Stimulated activated CD8-positive, alpha-beta memory T cell treated with anti-CD3 and anti-CD28 coated beads, Interleukin-12 subunit alpha, Interleukin-12 subunit beta, amount 100 ng/mL, for 24 hours (primary cell): ENCODE results near the gene MPI.
A peak's percentile ranks its signal among the peaks of the same experiment; 100 is the strongest.

Source experiments
- DNase-seq: peaks from one replicate; pipeline ENCODE4 v3.0.0-alpha.2; 2020; ENCODE audit errors: extremely low read depth

MPI gene

GRCh38 chr15:74889883-74890664 lies at the start of gene MPI:
Gene MPI, plus strand, starts transcription at chr15:74890042. Its CDS starts 32 bp downstream, at chr15:74890074.
- DNase-seq, result peak; percentile 67

- DNase-seq, result no peak
These were observed 48.7 kb upstream of the MPI start for GRCh38 chr15:74840851-74841775.

- DNase-seq, result no peak
These were observed 47.9 kb upstream of the MPI start for GRCh38 chr15:74841891-74842373.

- DNase-seq, result peak; percentile 83
These were observed 47.0 kb upstream of the MPI start, which contains the start of gene ULK3 for GRCh38 chr15:74842581-74843444. Gene ULK3, minus strand, starts transcription at chr15:74843156. Its CDS starts 51 bp downstream, at chr15:74843105.

GRCh38 chr15:74843445-74843828 lies 46.4 kb upstream of the MPI start:
- no peak for DNase-seq

GRCh38 chr15:74843891-74844299 lies 45.9 kb upstream of the MPI start:
- DNase-seq, result no peak

GRCh38 chr15:74844319-74845207 lies 45.3 kb upstream of the MPI start:
- no peak for DNase-seq

GRCh38 chr15:74845208-74845568 lies 44.7 kb upstream of the MPI start:
- no peak for DNase-seq

GRCh38 chr15:74845581-74845980 lies 44.3 kb upstream of the MPI start:
- DNase-seq, result no peak

GRCh38 chr15:74847432-74847831 lies 42.4 kb upstream of the MPI start:
- DNase-seq, result no peak

GRCh38 chr15:74850393-74850792 lies 39.4 kb upstream of the MPI start:
- no peak for DNase-seq

GRCh38 chr15:74851960-74852359 lies 37.9 kb upstream of the MPI start:
- DNase-seq, result no peak

- no peak for DNase-seq
These were observed 35.3 kb upstream of the MPI start for GRCh38 chr15:74854453-74855022.

GRCh38 chr15:74855857-74856256 lies 34.0 kb upstream of the MPI start:
- DNase-seq, result no peak

- no peak for DNase-seq
These were observed 33.3 kb upstream of the MPI start for GRCh38 chr15:74856537-74856936.

GRCh38 chr15:74857082-74857655 lies 32.7 kb upstream of the MPI start:
- no peak for DNase-seq

- no peak for DNase-seq
These were observed 32.0 kb upstream of the MPI start for GRCh38 chr15:74857671-74858368.

GRCh38 chr15:74858369-74858740 lies 31.5 kb upstream of the MPI start:
- no peak for DNase-seq
